GM19099 (cell line): ENCODE measurements around the gene KRT27.

Source experiments
- POLR2A ChIP-seq: IDR thresholded peaks from 3 replicates; pipeline ENCODE4 v1.6.1; 2011; ENCODE audit warnings: low read depth; ENCODE audit not compliant: insufficient read length; ENCODE audit errors: extremely low read depth

KRT27 gene

GRCh38 chr17:40791787-40792436 lies 9.6 kb upstream of the KRT27 start:
- no peak for TF ChIP-seq POLR2A

GRCh38 chr17:40791111-40791510 lies 8.8 kb upstream of the KRT27 start:
- no peak for TF ChIP-seq POLR2A

- TF ChIP-seq POLR2A, result no peak
Observed at GRCh38 chr17:40779181-40779909, 3.0 kb downstream of the KRT27 start.

GRCh38 chr17:40778461-40778860 lies 3.9 kb downstream of the KRT27 start:
- no peak for TF ChIP-seq POLR2A

GRCh38 chr17:40777971-40778370 lies 4.4 kb downstream of the KRT27 start:
- TF ChIP-seq POLR2A, result no peak

- no peak for TF ChIP-seq POLR2A
Observed at GRCh38 chr17:40777459-40777858, 4.9 kb downstream of the KRT27 start.

GRCh38 chr17:40775945-40776344 lies 6.4 kb downstream of the KRT27 start:
- no peak for TF ChIP-seq POLR2A

- no peak for TF ChIP-seq POLR2A
Observed at GRCh38 chr17:40772101-40772500, 10.2 kb downstream of the KRT27 start, which contains the start of gene KRT26. KRT26 (minus strand) TSS chr17:40772201; CDS start chr17:40772113, 88 bp downstream.

- no peak for TF ChIP-seq POLR2A
Observed at GRCh38 chr17:40765657-40766056, 16.7 kb downstream of the KRT27 start.

GRCh38 chr17:40763752-40764151 lies 18.6 kb downstream of the KRT27 start:
- TF ChIP-seq POLR2A, result no peak

- no peak for TF ChIP-seq POLR2A
Observed at GRCh38 chr17:40760105-40761016, 22.0 kb downstream of the KRT27 start.

- TF ChIP-seq POLR2A, result no peak
Observed at GRCh38 chr17:40755231-40755630, 27.1 kb downstream of the KRT27 start, which contains the start of gene KRT25. KRT25 (minus strand) TSS chr17:40755331; CDS start chr17:40755271, 60 bp downstream.

- TF ChIP-seq POLR2A, result no peak
Observed at GRCh38 chr17:40753804-40754203, 28.5 kb downstream of the KRT27 start.

- no peak for TF ChIP-seq POLR2A
Observed at GRCh38 chr17:40751065-40751464, 31.3 kb downstream of the KRT27 start.

GRCh38 chr17:40750391-40750790 lies 32.0 kb downstream of the KRT27 start:
- TF ChIP-seq POLR2A, result no peak
